GM23338 (cell line): ENCODE measurements around the gene ZWINT. TPM values are rescaled to one million over a fixed set of nuclear protein-coding genes. Genes with fewer than 3 reads are reported as not detected.
A peak's percentile ranks its signal among the peaks of the same experiment; 100 is the strongest.

Source experiments
- ATAC-seq: fragments of 200-7000 bp; cut with Tn5 transposase; 3 replicates; pipeline ENCODE4 v1.9.1; 2020
- DNase-seq: peaks from one replicate; pipeline ENCODE4 v3.0.0-alpha.2; 2015; ENCODE audit warnings: low spot score
- H2AFZ ChIP-seq: fragments of 200-600 bp; sonication (generic); 2 replicates; pipeline ENCODE4 v1.8.0; 2016; ENCODE audit warnings: antibody characterized with exemption, mild to moderate bottlenecking, moderate library complexity
- H3F3A ChIP-seq: fragments of 200-600 bp; sonication (generic); replicated peaks from 2 replicates; pipeline ENCODE4 v1.8.0; 2017; ENCODE audit warnings: antibody characterized with exemption, mixed run types, low read depth
- H3K27ac ChIP-seq: fragments of 200-600 bp; sonication (generic); 2 replicates; pipeline ENCODE4 v1.6.1; 2016; ENCODE audit warnings: low read depth
- H3K27me3 ChIP-seq: fragments of 200-600 bp; sonication (generic); 2 replicates; pipeline ENCODE4 v1.8.0; 2016; ENCODE audit warnings: mild to moderate bottlenecking, mixed run types, moderate library complexity; ENCODE audit not compliant: insufficient read depth
- H3K36me3 ChIP-seq: fragments of 200-600 bp; sonication (generic); 2 replicates; pipeline ENCODE4 v1.8.0; 2016; ENCODE audit warnings: mild to moderate bottlenecking; ENCODE audit not compliant: insufficient read depth
- H3K4me1 ChIP-seq: fragments of 200-600 bp; sonication (generic); 2 replicates; pipeline ENCODE4 v1.8.0; 2016; ENCODE audit warnings: mild to moderate bottlenecking, moderate library complexity; ENCODE audit not compliant: insufficient read depth
- H3K4me2 ChIP-seq: fragments of 200-600 bp; sonication (generic); 2 replicates; pipeline ENCODE4 v1.7.1; 2017; ENCODE audit warnings: mixed run types
- H3K4me3 ChIP-seq: fragments of 200-600 bp; sonication (generic); 2 replicates; pipeline ENCODE4 v1.6.1; 2016; ENCODE audit warnings: mixed run types
- H3K79me2 ChIP-seq: fragments of 200-600 bp; sonication (generic); replicated peaks from 2 replicates; pipeline ENCODE4 v1.8.0; 2017; ENCODE audit warnings: mild to moderate bottlenecking; ENCODE audit not compliant: insufficient read depth
- H3K9me2 ChIP-seq: fragments of 200-600 bp; sonication (generic); 2 replicates; pipeline ENCODE4 v1.8.0; 2017; ENCODE audit not compliant: insufficient read depth
- H4K20me1 ChIP-seq: fragments of 200-600 bp; sonication (generic); replicated peaks from 2 replicates; pipeline ENCODE4 v1.8.0; 2017; ENCODE audit warnings: mild to moderate bottlenecking; ENCODE audit not compliant: insufficient read depth
- H3K27ac Mint-ChIP-seq: 2 replicates; pipeline ENCODE4 v1.8.0; 2020; ENCODE audit warnings: inconsistent platforms, mild to moderate bottlenecking, moderate library complexity, mixed read lengths
- H3K27me3 Mint-ChIP-seq: 3 replicates; pipeline ENCODE4 v1.8.0; 2022; ENCODE audit warnings: low read depth, mild to moderate bottlenecking, moderate library complexity, mixed read lengths, inconsistent platforms; ENCODE audit not compliant: insufficient read depth, poor library complexity
- H3K36me3 Mint-ChIP-seq: 3 replicates; pipeline ENCODE4 v1.8.0; 2021; ENCODE audit warnings: low read depth, mild to moderate bottlenecking, inconsistent platforms, moderate library complexity, mixed read lengths
- H3K4me1 Mint-ChIP-seq: 3 replicates; pipeline ENCODE4 v1.8.0; 2020; ENCODE audit warnings: mild to moderate bottlenecking, inconsistent platforms, mixed read lengths
- H3K4me3 Mint-ChIP-seq: 3 replicates; pipeline ENCODE4 v1.8.0; 2021; ENCODE audit warnings: moderate library complexity, mild to moderate bottlenecking, inconsistent platforms, mixed read lengths
- H3K9me3 Mint-ChIP-seq: 3 replicates; pipeline ENCODE4 v1.8.0; 2020; ENCODE audit warnings: moderate library complexity, mild to moderate bottlenecking, inconsistent platforms, mixed read lengths
- CREB1 ChIP-seq: fragments of 250-450 bp; sonication (Bioruptor Pico); IDR thresholded peaks from 2 replicates; pipeline ENCODE4 v1.5.0; 2020; ENCODE audit warnings: low read depth, mild to moderate bottlenecking, moderate library complexity
- CTCF ChIP-seq, 2 experiments: fragments of 200-600 bp in 1 of 2; sonication (generic) in 1 of 2; conservative IDR thresholded peaks; 2 replicates each; pipeline versions ENCODE4 v1.5.1 to v1.6.1; 2016 to 2017; ENCODE audit warnings: antibody characterized with exemption in 2 of 2, low read depth in 2 of 2, mild to moderate bottlenecking in 2 of 2, moderate library complexity in 1 of 2
- ETS1 ChIP-seq: IDR thresholded peaks from 2 replicates; pipeline ENCODE4 v1.6.1; 2016; ENCODE audit warnings: antibody characterized with exemption
- EZH2 ChIP-seq: fragments of 200-600 bp; sonication (generic); IDR thresholded peaks from one replicate; pipeline ENCODE4 v1.8.0; 2017; ENCODE audit warnings: antibody characterized with exemption, mild to moderate bottlenecking, low read depth; ENCODE audit not compliant: unreplicated experiment
- EZH2phosphoT487 ChIP-seq: fragments of 200-600 bp; sonication (generic); IDR thresholded peaks from one replicate; pipeline ENCODE4 v1.8.1; 2018; ENCODE audit warnings: antibody characterized with exemption; ENCODE audit not compliant: unreplicated experiment
- JUNB ChIP-seq: IDR thresholded peaks from one replicate; pipeline ENCODE4 v1.6.1; 2016; ENCODE audit warnings: antibody characterized with exemption; ENCODE audit not compliant: unreplicated experiment
- POLR2AphosphoS5 ChIP-seq: IDR thresholded peaks from 2 replicates; pipeline ENCODE4 v1.6.1; 2016; ENCODE audit warnings: antibody characterized with exemption, low read depth
- STAT1 ChIP-seq: IDR thresholded peaks from one replicate; pipeline ENCODE4 v1.6.1; 2016; ENCODE audit warnings: antibody characterized with exemption; ENCODE audit not compliant: unreplicated experiment
- ZNF114 ChIP-seq: fragments of 250-450 bp; sonication (Bioruptor Pico); IDR thresholded peaks from 2 replicates; pipeline ENCODE4 v1.5.0; 2020; ENCODE audit warnings: mild to moderate bottlenecking, moderate library complexity
- ZNF331 ChIP-seq: fragments of 250-450 bp; sonication (Bioruptor Pico); IDR thresholded peaks from 2 replicates; pipeline ENCODE4 v1.5.0; 2020; ENCODE audit warnings: low read depth, mild to moderate bottlenecking, moderate library complexity
- ZNF462 ChIP-seq: fragments of 250-450 bp; sonication (Bioruptor Pico); IDR thresholded peaks from 2 replicates; pipeline ENCODE4 v1.5.0; 2020; ENCODE audit warnings: mild to moderate bottlenecking, moderate library complexity
- long read RNA-seq: library from polyadenylated mRNA; unstranded; transcript quantifications from one replicate; pipeline ENCODE4 v2.0.0, GENCODE V29; 2020; ENCODE audit not compliant: unreplicated experiment
- polyA plus RNA-seq: library from polyadenylated mRNA; unstranded; fragments of >200 nt; fragmentation: Nextera tagmentation; extraction: Ambion mirVana; gene quantifications from 2 replicates; pipeline ENCODE4 v1.2.1, GENCODE V29; 2016
- total RNA-seq: library from RNA; depleted of rRNA; stranded (reverse); fragments of >200 nt; shearing (Covaris generic); gene quantifications from 2 replicates; pipeline ENCODE4 v1.2.3, GENCODE V29; 2014; rRNA removed

The ZWINT gene
- total RNA-seq (81.1 and 83.7 TPM in 2 replicates), polyA plus RNA-seq (101 and 109 TPM in 2 replicates)
- long read RNA-seq, transcript ZWINT-204 (8 exons, 1,851 nt), result minor isoform, 10 of 139 reads
- long read RNA-seq, transcript ZWINT-202 (9 exons, 807 nt), result minor isoform, 14 of 139 reads
- long read RNA-seq, transcript ZWINT-203 (9 exons, 1,872 nt), result major isoform, 70 of 139 reads
- long read RNA-seq, transcript ZWINT-209 (7 exons, 1,961 nt), result minor isoform, 9 of 139 reads
- long read RNA-seq, partial matches to known transcripts, result 12 of 139 reads
- long read RNA-seq, other reads (novel, unspliced or antisense), result 24 of 139 reads

GRCh38 chr10:56360967-56361612 lies at the start of gene ZWINT:
ZWINT (minus strand) TSS chr10:56361259; CDS start chr10:56361236, 23 bp downstream.
- Histone ChIP-seq H3K9me2 (no peaks in the 10 kb centered on the region), H2AFZ (peak within 1 kb of the TSS; percentile 96), H3K79me2 (peaks cover 33% of the 10 kb centered on the region), H3K36me3 (peaks cover 14% of the 10 kb centered on the region; the same call in 1 of the 2 replicates), H3F3A (no peaks in the 10 kb centered on the region), H3K27ac (peak within 1 kb of the TSS; percentile 45; the same call in 1 of the 2 replicates), H3K4me3 (peak within 1 kb of the TSS; percentile 78), H3K4me1 (0 out of 2 replicates have a peak, but pooled peaks cover 4% of the 10 kb centered on the region), H3K4me2 (peak within 1 kb of the TSS; percentile 98), H4K20me1 (peaks cover 6% of the 10 kb centered on the region; the same call in 1 of the 2 replicates), H3K27me3 (no peaks in the 10 kb centered on the region)
- Mint-ChIP-seq H3K27me3 (peaks cover 12% of the 10 kb centered on the region), H3K9me3 (no peaks in the 10 kb centered on the region), H3K4me3 (peak within 1 kb of the TSS; percentile 99), H3K4me1 (no peaks in the 10 kb centered on the region; the same call in 2 of the 3 replicates), H3K36me3 (peaks cover 39% of the 10 kb centered on the region), H3K27ac (peak within 1 kb of the TSS; percentile 97)
- peak; percentile 88 for TF ChIP-seq POLR2AphosphoS5
- TF ChIP-seq EZH2, result no peak
- peak; percentile 98 for DNase-seq
- peak; percentile 99 for ATAC-seq

GRCh38 chr10:56383806-56384205 lies 22.7 kb upstream of the ZWINT start:
- H3K36me3 Mint-ChIP-seq, result no peaks in the 10 kb centered on the region
- H3K27me3 ChIP-seq, result no peaks in the 10 kb centered on the region
- DNase-seq, result no peak
- H3K27me3 Mint-ChIP-seq, result no peaks in the 10 kb centered on the region
- no peaks in the 10 kb centered on the region for H3K4me1 ChIP-seq
- no peaks in the 10 kb centered on the region for H4K20me1 ChIP-seq
- H3K4me2 ChIP-seq, result no peak overlapping the region
- no peak overlapping the region for H2AFZ ChIP-seq
- no peaks in the 10 kb centered on the region for H3K36me3 ChIP-seq
- no peaks in the 10 kb centered on the region for H3F3A ChIP-seq
- H3K9me3 Mint-ChIP-seq, result no peaks in the 10 kb centered on the region; the same call in 2 of the 3 replicates
- ATAC-seq, result no peak
- no peaks in the 10 kb centered on the region for H3K4me1 Mint-ChIP-seq
- no peaks in the 10 kb centered on the region for H3K79me2 ChIP-seq
- no peak overlapping the region for H3K4me3 ChIP-seq
- H3K9me2 ChIP-seq, result no peaks in the 10 kb centered on the region; the same call in 1 of the 2 replicates
- no peak overlapping the region for H3K27ac ChIP-seq
- no peak overlapping the region for H3K27ac Mint-ChIP-seq
- no peak overlapping the region for H3K4me3 Mint-ChIP-seq
- TF ChIP-seq CTCF (conservative IDR thresholded peaks at IDR 0.05; ENCODE audit: low read depth in 2 of 2) (no peak), EZH2 (no peak), POLR2AphosphoS5 (no peak), EZH2phosphoT487 (no peak), STAT1 (no peak), ZNF462 (CRISPR knock-in tag) (no peak), ETS1 (no peak), ZNF331 (CRISPR knock-in tag) (no peak), JUNB (no peak), CREB1 (no peak), ZNF114 (no peak)
